Measurements from ENCODE around the gene LRRN4.

LRRN4 gene

DNA sequence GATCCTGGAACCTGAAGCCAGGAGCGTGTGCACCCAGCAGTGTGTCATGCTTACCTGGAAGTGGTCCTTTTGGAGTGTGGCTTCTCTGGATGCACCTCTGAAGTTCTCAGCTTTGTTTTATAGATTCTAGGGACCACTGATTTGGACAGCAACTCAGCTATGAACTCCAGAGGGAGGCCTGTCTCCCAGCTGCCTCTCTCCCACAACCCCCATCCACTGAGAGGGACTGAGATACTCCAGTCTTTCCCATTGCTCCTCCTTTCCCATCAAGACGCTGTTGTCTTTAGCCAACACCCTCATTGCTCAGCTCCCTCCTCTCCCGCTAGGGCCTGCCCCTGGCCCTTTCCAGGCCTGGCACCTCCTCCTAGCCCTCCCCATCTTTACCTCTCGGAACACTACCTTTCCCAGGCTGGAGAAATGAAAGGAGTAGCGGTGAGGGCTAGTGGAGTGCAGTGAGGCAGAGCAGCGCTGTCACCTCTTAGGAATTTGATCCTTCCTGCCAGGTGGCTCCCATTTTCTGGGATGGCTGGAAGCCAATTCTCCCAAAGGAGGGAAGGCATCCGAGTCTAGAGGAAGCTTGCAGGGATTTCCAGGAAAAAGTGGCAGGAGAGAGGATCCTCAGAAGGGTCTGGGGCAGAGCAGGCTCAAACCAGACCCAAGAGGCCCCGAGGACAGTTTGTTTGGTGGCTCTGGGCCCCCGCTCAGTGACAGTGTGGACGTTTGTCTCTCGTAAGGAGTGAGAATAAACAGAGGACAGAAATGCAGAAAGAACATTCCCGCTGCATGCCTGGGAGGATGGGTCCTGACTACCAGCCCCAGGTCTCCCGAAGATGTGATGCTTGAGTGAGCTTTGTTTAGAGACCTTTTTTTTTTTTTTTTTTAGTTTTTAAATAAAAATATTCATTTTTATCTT is at the start of gene LRRN4:
LRRN4 (minus strand) TSS at position 285 of the 913 bp plus-strand sequence. CDS start 1,261 bp downstream, outside the sequence.
- no peak for DNase-seq (ENCODE audit: low read depth in 2 of 2)

- no peak for DNase-seq (ENCODE audit: low read depth in 2 of 2)
Observed at GRCh38 chr20:6103301-6103700, 49.4 kb upstream of the LRRN4 start.

DNA sequence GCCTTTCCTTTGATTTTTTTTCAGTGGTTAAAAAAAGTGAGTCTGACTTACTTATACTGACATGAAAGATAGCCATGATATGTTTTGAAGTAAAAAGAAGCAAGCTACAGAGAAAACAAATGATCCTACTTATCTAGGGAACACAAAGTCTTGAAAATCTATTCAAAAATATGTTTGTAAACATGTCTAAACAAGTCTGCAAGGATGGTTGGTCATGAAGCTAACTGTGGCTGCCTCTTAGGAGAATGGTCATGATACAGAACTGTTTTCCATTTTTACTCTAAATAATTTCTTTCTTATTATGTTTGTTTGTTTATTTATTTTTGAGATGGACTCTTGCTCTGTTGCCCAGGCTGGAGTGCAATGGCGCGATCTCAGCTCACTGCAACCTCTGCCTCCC is 47.5 kb upstream of the LRRN4 start:
- DNase-seq (ENCODE audit: low read depth in 2 of 2), result no peak

DNA sequence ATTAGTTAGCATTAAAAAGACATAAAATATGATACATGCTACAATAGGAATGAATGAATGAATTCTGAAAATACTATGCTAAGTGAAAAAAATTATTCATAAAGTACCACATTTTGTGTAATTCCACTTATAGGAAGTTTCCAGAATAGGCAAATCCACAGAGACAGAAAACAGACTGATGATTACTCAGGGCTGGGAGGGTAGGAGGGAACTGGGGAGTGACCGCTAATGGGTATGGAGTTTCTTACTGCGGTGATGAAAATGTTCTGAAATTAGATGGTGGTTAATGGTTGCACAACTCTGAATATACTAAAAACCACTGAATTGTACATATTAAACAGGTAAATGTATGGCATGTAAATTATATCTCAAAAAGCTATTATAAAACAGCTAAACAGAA is 46.4 kb upstream of the LRRN4 start:
- DNase-seq (ENCODE audit: low read depth in 2 of 2), result no peak

GRCh38 chr20:6099819-6100218 is 46.0 kb upstream of the LRRN4 start:
- no peak for DNase-seq (ENCODE audit: low read depth in 2 of 2)

DNA sequence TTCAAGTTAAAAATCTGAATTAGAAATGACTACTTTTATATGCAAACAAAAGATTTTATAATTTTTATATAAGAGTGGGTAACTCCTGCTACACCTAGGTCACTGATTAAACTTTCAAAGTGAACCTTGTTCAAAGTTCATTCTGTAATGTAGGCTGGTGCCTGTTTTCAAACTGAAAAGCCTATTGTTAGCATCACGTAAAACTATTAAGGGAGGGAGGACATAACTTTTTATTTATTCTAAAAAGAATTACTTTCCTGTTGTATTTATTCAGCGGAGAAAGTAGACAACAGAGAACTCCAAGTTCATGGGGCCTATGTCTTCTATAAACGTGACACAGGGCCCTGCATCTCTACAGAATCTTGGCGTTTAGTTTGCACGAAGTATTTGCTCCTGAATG is 41.5 kb upstream of the LRRN4 start:
- DNase-seq (ENCODE audit: low read depth in 2 of 2), result no peak

DNA sequence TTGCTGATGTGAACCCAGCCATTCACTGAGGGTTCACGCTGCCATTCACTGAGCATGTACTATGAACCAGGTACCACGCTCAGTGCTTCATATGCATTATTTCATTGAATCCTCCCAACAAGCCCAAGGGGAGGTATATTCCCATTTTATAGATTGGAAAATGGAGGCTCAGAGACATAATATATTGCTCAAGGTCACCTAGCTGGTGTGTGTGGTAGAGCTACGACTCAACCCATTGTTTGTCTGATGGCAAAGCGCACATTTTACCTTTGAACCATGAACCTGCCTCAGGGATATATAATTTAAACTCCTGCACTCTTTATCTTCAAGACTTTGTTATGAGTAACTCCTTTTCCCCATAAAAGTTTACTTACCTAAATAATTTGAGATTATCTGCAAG is 40.7 kb upstream of the LRRN4 start:
- DNase-seq (ENCODE audit: low read depth in 2 of 2), result no peak

GRCh38 chr20:6094063-6094462 is 40.2 kb upstream of the LRRN4 start:
- no peak for DNase-seq (ENCODE audit: low read depth in 2 of 2)

DNA sequence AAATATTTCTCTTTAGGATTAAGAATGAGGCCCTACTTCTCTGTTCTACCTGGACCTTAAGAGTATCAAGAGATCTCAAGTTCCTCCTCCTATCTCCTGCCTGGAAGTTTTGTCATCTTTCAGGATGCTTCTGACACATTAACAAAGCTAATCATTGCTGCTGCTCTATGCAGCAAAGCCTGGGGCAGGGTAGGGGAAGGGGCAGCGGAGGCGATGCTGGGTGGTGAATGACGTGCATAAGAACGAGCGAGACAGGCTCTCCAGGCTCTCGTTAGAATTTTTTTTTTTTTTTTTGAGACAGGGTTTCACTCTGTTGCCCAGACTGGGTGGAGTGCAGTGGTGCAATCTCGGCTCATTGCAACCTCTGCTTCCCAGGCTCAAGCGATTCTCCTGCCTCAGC is 37.8 kb upstream of the LRRN4 start:
- no peak for DNase-seq (ENCODE audit: low read depth in 2 of 2)

GRCh38 chr20:6086868-6087267 is 33.0 kb upstream of the LRRN4 start:
- no peak for DNase-seq (ENCODE audit: low read depth in 2 of 2)

GRCh38 chr20:6083926-6084325 is 30.1 kb upstream of the LRRN4 start:
- no peak for DNase-seq (ENCODE audit: low read depth in 2 of 2)

DNA sequence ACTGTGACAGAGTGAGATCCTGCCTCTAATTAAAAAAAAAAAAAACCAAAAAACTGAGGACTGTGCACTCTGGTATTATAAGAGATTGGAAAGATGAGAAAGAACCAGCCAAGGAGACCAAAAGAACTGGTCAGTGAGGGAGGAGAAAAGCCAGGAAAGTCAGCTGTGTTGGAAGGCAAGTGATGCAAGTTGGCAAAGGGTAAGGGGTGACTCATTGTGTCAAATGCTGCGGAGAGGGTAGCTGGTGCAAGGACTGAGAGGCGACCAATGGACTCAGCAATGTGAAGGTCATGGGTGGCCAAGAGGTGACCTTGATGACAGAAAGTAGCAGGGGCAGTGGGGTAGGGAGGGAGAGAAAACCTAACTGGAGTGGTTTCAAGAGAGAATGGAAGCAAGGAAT is 27.4 kb upstream of the LRRN4 start:
- no peak for DNase-seq (ENCODE audit: low read depth in 2 of 2)

- no peak for DNase-seq (ENCODE audit: low read depth in 2 of 2)
Observed at GRCh38 chr20:6079016-6079415, 25.2 kb upstream of the LRRN4 start.

GRCh38 chr20:6075428-6076219 is 21.8 kb upstream of the LRRN4 start:
- DNase-seq (ENCODE audit: low read depth in 2 of 2), result no peak

GRCh38 chr20:6074784-6075183 is 20.9 kb upstream of the LRRN4 start:
- DNase-seq (ENCODE audit: low read depth in 2 of 2), result no peak

DNA sequence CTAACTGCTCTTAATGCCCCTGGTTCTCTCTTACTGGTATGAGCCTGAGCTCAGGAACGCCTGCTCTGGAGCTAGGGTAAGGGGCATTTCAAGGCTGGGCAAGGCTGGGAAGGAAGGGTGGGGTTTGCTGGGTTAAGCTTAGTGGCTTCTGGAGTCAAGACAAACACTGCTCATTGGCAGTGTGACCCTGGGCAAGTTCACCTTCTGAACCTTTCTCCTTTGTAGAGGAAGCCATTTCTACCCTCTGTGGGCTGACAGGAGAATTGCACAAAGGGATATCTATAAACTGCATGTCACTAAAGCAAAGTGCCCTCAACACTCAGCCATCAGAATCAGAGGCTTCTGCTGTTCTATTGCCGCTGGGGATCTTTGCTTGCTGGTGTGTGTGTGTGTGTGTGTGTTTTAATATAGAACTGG is 20.3 kb upstream of the LRRN4 start:
- no peak for DNase-seq (ENCODE audit: low read depth in 2 of 2)

GRCh38 chr20:6070829-6071695 is 17.2 kb upstream of the LRRN4 start:
- no peak for DNase-seq (ENCODE audit: low read depth in 2 of 2)

- DNase-seq (ENCODE audit: low read depth in 2 of 2), result no peak
Observed at GRCh38 chr20:6069669-6070068, 15.8 kb upstream of the LRRN4 start.

- DNase-seq (ENCODE audit: low read depth in 2 of 2), result no peak
Observed at GRCh38 chr20:6067763-6068318, 14.0 kb upstream of the LRRN4 start.

DNA sequence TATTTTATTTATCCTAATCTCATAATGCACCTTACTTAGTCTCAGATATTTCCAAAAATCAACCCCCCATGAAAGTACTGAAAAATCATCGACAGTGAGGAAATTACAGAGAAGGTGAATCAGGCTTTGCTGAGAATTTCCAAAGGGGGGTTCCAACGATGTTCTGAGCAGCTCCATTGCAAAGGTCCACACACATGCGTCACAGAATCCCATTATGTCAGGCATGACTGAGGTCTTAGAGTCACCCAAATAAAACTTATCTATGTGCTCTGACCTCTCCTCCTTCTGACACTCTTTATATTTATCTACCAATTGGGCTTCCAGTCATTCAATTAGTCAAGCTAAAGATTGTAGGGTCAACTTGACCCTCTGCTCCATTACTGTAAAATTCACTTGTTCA is 12.7 kb upstream of the LRRN4 start:
- no peak for DNase-seq (ENCODE audit: low read depth in 2 of 2)

DNA sequence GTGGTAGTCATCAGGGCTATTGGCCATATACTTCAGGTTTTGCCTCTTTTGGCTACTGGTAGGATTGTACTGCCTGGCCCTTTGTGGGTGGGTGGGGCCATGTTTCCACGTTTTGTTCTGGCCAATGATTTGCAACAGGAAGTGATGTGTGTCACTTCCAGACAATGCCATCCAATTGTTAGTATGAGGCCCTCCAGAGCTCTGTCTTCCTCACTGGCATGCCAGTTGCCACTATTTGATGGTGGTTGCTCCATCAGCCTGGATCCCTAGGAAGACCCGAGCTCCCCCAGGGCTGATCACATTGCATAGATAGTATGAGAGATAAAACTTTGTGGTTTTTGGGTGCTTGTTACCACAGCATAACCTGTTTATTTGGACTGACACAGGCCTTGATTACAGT is 7.7 kb upstream of the LRRN4 start:
- DNase-seq (ENCODE audit: low read depth in 2 of 2), result no peak

GRCh38 chr20:6060213-6060612 is 6.4 kb upstream of the LRRN4 start:
- DNase-seq (ENCODE audit: low read depth in 2 of 2), result no peak
